Right lobe of liver (tissue), 6 donors: ENCODE data around the gene GP5. TPM values are rescaled to one million over a fixed set of nuclear protein-coding genes. Genes with fewer than 3 reads are reported as not detected.
A peak's percentile ranks its signal among the peaks of the same experiment; 100 is the strongest.

ENCODE experiments used
- ATAC-seq, 4 donors: fragments of 200-7000 bp; cut with Tn5 transposase; one replicate each; pipeline ENCODE4 v1.9.1; 2020; ENCODE audit warnings: mild to moderate bottlenecking in 4 of 4, moderate library complexity in 4 of 4
- DNase-seq, 3 donors: peaks; one replicate each; pipeline ENCODE4 v3.0.0-alpha.2; 2020
- H3K27ac ChIP-seq, 3 donors: fragments of 200-600 bp; one replicate each; pipeline ENCODE4 v1.8.0; 2022
- H3K27me3 ChIP-seq, 2 donors: fragments of 200-600 bp; one replicate each; pipeline ENCODE4 v1.8.0; 2022
- H3K36me3 ChIP-seq, 4 donors: fragments of 200-600 bp; sonication (generic) in 1 of 4; one replicate each; pipeline versions ENCODE4 v1.5.1 to v1.8.0; 2017 to 2022; ENCODE audit warnings: control low read depth in 1 of 4
- H3K4me1 ChIP-seq, 4 donors: fragments of 200-600 bp; sonication (generic) in 1 of 4; one replicate each; pipeline versions ENCODE4 v1.5.1 to v1.8.0; 2017 to 2022; ENCODE audit warnings: control low read depth in 1 of 4
- H3K4me3 ChIP-seq, 3 donors: fragments of 200-600 bp; one replicate each; pipeline ENCODE4 v1.8.0; 2022
- H3K9me3 ChIP-seq, 4 donors: fragments of 200-600 bp; sonication (generic) in 1 of 4; one replicate each; pipeline versions ENCODE4 v1.5.1 to v1.8.0; 2017 to 2022; ENCODE audit warnings: control low read depth in 1 of 4
- POLR2A ChIP-seq: fragments of 450-650 bp; IDR thresholded peaks from one replicate; pipeline ENCODE4 v1.6.1; 2017; ENCODE audit warnings: antibody characterized with exemption, mild to moderate bottlenecking
- WGBS: methylation state at CpG from one replicate; pipeline ENCODE4 v1.1.6; 2018; ENCODE audit warnings: low coverage, low lambda C conversion rate; ENCODE audit not compliant: insufficient coverage; ENCODE audit errors: missing lambda C conversion rate; 5-methylcytosine and 5-hydroxymethylcytosine counted together
- intact Hi-C, 2 donors: fragments of 100-400 bp; cut with DNase I; formaldehyde crosslinking; loops; one replicate each; pipeline versions ENCODE4 v1.11.2 to v1.14.1; 2022
- total RNA-seq, 6 experiments: library from RNA; depleted of rRNA in 2 of 6; stranded (reverse); fragments of >200 nt in 2 of 6; fragmentation: NEBNext Ultra II Directional in 3 of 6; extraction: Animal tissue kit (Norgen Biotek cat#: 25700) in 3 of 6; gene quantifications; one replicate each; pipeline versions ENCODE4 v1.1.0 to v1.2.4, GENCODE V29; 2016 to 2023
- TF ChIP-seq, protein P1 (sequence below), 4 donors: fragments of 200-600 bp in 3 of 4; fragments of 450-650 bp in 1 of 4; IDR thresholded peaks; one replicate each; pipeline versions ENCODE4 v1.5.1 to v1.8.0; 2016 to 2022; ENCODE audit warnings: antibody characterized with exemption in 4 of 4, mild to moderate bottlenecking in 2 of 4
- donor health status: DM: no; HTN: yes; CAD: no.
- donor health status: DM: no; HTN: no; CAD: no.
- donor health status: DM: no; HTN: no; CAD: no.
- donor health status: DM: no; HTN: yes; CAD: no.
- donor health status: DM: no; HTN: yes; CAD: no.

GP5 gene
- total RNA-seq, 6 experiments from 2014 or later = 0.07 to 0.23 (median 0.16) TPM; not detected in 2

DNA sequence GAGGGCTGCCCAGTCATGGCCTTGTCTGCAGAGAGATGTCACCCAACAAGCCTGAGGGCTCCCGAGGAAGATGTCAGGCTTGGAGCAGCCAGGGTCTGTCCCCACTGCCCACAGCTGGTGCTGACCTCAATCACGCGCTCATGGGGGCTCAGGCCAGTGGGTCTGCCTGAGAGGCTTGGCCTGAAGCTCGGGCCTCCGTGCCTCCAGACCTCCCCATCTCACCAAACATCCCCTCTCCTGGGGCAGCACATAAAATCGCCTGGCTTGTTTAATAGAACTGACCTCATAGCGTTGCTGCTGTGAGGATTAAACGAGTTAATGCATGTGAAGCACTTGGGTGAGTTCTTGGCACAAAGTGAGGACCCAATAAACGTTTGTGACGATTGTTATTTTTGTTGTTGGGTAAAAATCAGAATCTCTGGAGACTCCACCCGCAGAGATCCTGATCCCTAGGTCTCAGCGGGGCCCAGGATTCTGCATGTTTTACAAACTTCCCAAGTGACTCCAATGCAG is 33.0 kb downstream of the GP5 start:
- DNase-seq (no peak), ATAC-seq (no peak)
- intact Hi-C loops = no loop called here
- Histone ChIP-seq H3K36me3 (no peaks in the 10 kb centered on the region), H3K4me3 (no peak overlapping the region), H3K4me1 (peaks cover 0 to 9% (median 0%) of the 10 kb centered on the region in 4 donors), H3K27me3 (no peaks in the 10 kb centered on the region), H3K27ac (no peak overlapping the region), H3K9me3 (no peaks in the 10 kb centered on the region)
- 54% methylated on average over 6 of the region's 12 CpGs for WGBS
- TF ChIP-seq POLR2A = no peak
- TF ChIP-seq, protein P1, sequence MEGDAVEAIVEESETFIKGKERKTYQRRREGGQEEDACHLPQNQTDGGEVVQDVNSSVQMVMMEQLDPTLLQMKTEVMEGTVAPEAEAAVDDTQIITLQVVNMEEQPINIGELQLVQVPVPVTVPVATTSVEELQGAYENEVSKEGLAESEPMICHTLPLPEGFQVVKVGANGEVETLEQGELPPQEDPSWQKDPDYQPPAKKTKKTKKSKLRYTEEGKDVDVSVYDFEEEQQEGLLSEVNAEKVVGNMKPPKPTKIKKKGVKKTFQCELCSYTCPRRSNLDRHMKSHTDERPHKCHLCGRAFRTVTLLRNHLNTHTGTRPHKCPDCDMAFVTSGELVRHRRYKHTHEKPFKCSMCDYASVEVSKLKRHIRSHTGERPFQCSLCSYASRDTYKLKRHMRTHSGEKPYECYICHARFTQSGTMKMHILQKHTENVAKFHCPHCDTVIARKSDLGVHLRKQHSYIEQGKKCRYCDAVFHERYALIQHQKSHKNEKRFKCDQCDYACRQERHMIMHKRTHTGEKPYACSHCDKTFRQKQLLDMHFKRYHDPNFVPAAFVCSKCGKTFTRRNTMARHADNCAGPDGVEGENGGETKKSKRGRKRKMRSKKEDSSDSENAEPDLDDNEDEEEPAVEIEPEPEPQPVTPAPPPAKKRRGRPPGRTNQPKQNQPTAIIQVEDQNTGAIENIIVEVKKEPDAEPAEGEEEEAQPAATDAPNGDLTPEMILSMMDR (IDR thresholded peaks at IDR 0.05) = no peak

DNA sequence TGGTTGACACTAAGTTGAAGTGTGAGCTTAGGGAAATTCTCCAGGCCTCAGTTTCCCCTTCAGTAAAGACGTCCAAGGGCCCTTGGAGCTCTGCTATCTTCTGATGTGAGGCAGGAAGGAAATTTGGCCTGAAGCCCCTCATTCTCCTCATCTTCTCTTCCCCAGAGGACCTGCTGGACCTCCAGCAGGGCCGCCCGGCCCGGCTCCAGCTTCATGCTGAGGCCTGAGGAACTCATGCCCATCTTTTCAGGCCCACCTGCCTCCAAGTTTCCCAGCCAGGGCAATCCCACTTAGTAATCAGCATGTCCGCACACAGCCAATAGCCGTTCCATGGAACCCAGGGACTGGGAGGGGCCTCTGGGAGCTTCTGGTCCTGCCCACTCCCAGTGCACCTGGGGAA is 33.5 kb downstream of the GP5 start:
- no peak for ATAC-seq
- no CpG with 5 or more reads among the region's 6 CpGs for WGBS
- Histone ChIP-seq H3K27me3 (no peaks in the 10 kb centered on the region), H3K27ac (no peak overlapping the region), H3K9me3 (no peaks in the 10 kb centered on the region), H3K4me3 (no peak overlapping the region), H3K4me1 (peaks cover 0 to 9% (median 0%) of the 10 kb centered on the region in 4 donors), H3K36me3 (no peaks in the 10 kb centered on the region)
- no peak for DNase-seq
- no peak for TF ChIP-seq POLR2A
- TF ChIP-seq, protein P1 (IDR thresholded peaks at IDR 0.05) = no peak
- intact Hi-C loops = no loop called here

DNA sequence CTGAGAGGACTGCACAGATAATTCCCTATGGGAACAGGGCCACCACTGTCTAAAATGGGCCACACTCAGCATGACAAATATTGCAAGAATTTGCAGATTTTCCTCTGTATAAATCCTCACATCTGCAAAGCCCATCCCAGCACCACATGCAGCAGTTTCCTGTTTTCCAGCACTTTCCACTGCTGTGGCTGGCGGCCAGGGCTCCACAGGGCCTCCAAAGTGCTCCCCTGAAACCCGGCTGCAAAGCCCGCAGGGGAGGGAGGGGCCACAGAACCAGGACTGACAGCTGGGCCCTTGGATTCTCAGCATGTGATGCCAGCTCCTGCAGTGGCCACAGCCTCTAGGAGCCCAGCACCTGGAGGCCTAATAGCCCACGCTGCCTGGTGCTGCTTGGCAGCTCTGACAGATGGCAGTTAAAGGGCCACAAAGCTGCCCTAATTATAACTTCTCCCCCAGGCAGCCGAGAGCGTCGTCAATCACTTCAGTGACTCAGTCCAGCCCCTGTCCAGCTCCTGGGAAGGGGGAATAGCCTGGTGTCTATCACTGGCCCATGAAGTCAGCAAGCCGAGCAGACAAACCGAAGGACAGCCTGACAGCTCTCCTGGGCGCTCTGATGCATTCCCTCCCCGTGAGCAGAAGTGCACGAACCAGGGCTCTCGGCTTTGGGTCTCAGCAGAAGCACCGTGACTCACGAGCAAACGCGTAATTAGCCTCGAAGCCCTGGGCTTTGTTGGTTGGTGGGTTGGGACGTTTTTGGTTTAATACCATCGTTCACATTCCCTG is 34.2 kb downstream of the GP5 start:
- Histone ChIP-seq H3K4me3 (no peak overlapping the region), H3K36me3 (no peaks in the 10 kb centered on the region), H3K27me3 (no peaks in the 10 kb centered on the region), H3K27ac (no peak overlapping the region), H3K9me3 (no peaks in the 10 kb centered on the region), H3K4me1 (peaks cover 0 to 9% (median 0%) of the 10 kb centered on the region in 4 donors)
- DNase-seq (no peak), ATAC-seq (peak; percentile 23 to 75 (median 39))
- intact Hi-C loops = no loop called here
- TF ChIP-seq, protein P1 (IDR thresholded peaks at IDR 0.05) = no peak
- no peak for TF ChIP-seq POLR2A
- WGBS = 57% methylated on average over 6 of the region's 20 CpGs

DNA sequence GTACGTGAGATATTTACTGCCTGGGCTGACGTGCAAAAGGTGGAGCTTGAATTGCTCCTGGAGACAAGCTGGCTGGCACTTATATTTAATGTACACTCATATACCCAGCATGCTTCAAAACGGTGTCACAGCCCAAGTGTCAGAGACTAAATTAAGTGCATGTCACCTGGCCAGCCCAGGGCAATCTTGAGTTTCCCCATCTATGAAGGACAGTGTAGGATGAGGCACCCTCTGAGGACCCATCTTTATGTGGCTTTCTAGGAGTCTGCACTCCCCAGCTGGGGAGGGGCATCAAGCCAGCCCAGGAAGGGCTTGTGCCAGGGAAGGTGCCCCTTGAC is 34.8 kb downstream of the GP5 start:
- DNase-seq (no peak), ATAC-seq (peak in 2 of 4 donors; percentile 27 to 50)
- intact Hi-C loops = no loop called here
- Histone ChIP-seq H3K27ac (no peak overlapping the region), H3K9me3 (no peaks in the 10 kb centered on the region), H3K36me3 (no peaks in the 10 kb centered on the region), H3K4me1 (peaks cover 0 to 9% (median 0%) of the 10 kb centered on the region in 4 donors), H3K4me3 (no peak overlapping the region), H3K27me3 (no peaks in the 10 kb centered on the region)
- TF ChIP-seq, protein P1 (IDR thresholded peaks at IDR 0.05) = no peak
- TF ChIP-seq POLR2A = no peak
- WGBS = no CpG with 5 or more reads among the region's 3 CpGs
